Placental pericyte (primary cell): ENCODE data around the gene WEE2. TPM values are rescaled to one million over a fixed set of nuclear protein-coding genes. Genes with fewer than 3 reads are reported as not detected.

Source experiments
- small RNA-seq: library from RNA; depleted of rRNA; stranded (forward); fragments of <200 nt; gene quantifications from one replicate; pipeline ENCODE3, GENCODE V24; 2012; ENCODE audit warnings: low replicate concordance
- total RNA-seq: library from RNA; depleted of rRNA; stranded (reverse); fragments of >200 nt; gene quantifications from 2 replicates; pipeline ENCODE4 v1.2.3, GENCODE V29; 2012

WEE2 gene
- not detected in 2 replicates for total RNA-seq

GRCh38 chr7:141708351-141708750 lies at the start of gene WEE2:
Gene WEE2, plus strand, starts transcription at chr7:141708353. Its CDS starts 406 bp downstream, at chr7:141708759.

GRCh38 chr7:141702047-141702567 lies 6.0 kb upstream of the WEE2 start, which contains the start of gene DENND11:
Gene DENND11, minus strand, starts transcription at chr7:141702166. Its CDS starts 13 bp downstream, at chr7:141702153.

GRCh38 chr7:141737836-141738591 lies 29.9 kb downstream of the WEE2 start, which contains the start of gene SSBP1:
Gene SSBP1, plus strand, starts transcription at chr7:141738358. Its CDS starts 809 bp downstream, at chr7:141739167.

GRCh38 chr7:141763797-141764196 lies 55.6 kb downstream of the WEE2 start, which contains the start of gene TAS2R3:
Gene TAS2R3, plus strand, starts transcription at chr7:141764097. Its CDS starts 62 bp downstream, at chr7:141764159.

GRCh38 chr7:141776374-141776773 lies 68.2 kb downstream of the WEE2 start, which contains the start of gene TAS2R4:
Gene TAS2R4, plus strand, starts transcription at chr7:141776674. Its CDS starts 1,815 bp downstream, at chr7:141778489.

Small RNA genes lying within 50 kb of the gene (small RNA-seq; reads per million reads assigned to genes)
- not detected for gene RNU1-82P

Other genes starting within 250 kb of the WEE2 start
- gene AGK, start 156.9 kb upstream of the WEE2 start, total RNA-seq, result 22.1 and 34.6 TPM in 2 replicates
- 3.4 and 4.2 TPM in 2 replicates for gene DENND11, start 6.2 kb upstream of the WEE2 start, total RNA-seq
- 105 and 114 TPM in 2 replicates for gene SSBP1, start 30.0 kb downstream of the WEE2 start, total RNA-seq
- 0.72 and 2.0 TPM in 2 replicates for gene TAS2R3, start 55.7 kb downstream of the WEE2 start, total RNA-seq
- 0.86 and 0.88 TPM in 2 replicates for gene TAS2R4, start 68.3 kb downstream of the WEE2 start, total RNA-seq
- 0.57 and 0.66 TPM in 2 replicates for gene TAS2R5, start 81.9 kb downstream of the WEE2 start, total RNA-seq
- not detected in 2 replicates for gene PRSS37, start 133.1 kb downstream of the WEE2 start, total RNA-seq
- not detected in 2 replicates for gene OR9A4, start 208.0 kb downstream of the WEE2 start, total RNA-seq
- not detected in 2 replicates for gene CLEC5A, start 238.6 kb downstream of the WEE2 start, total RNA-seq